T-helper 9 cell (primary cell): ENCODE measurements around the gene CEP128.

ENCODE experiments used
- DNase-seq: peaks from one replicate; pipeline ENCODE4 v3.0.0-alpha.2; 2020

CEP128 gene

DNA sequence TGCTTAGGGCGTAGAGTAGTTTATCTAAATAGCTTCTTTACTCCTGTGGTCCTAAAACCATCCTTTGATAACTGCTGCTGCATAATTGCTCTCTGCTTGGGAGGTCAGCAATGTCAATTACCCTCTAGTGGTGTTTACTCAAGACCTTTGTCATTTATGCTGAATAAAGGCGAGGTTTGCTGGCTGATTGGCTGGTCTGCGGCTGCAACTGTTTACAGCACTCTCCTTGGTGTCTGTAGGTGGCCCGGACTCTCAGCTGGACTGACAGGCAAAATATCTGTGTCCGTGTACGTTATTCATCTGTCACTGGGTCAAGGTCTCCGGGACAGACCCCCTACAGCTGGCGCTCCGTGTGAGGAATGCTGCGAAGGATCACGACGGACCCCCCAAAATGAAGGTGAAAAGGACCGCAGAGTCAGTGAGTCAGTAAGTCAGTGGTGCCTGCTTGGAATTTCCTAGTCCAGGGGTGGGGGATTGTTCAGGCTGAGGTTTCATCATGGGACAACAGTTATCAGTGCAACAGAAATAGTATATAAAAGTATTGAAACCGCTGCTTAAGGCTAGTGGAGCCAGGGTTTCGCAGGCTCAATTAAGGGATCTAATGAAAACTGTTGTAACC, 476.9 kb downstream of the CEP128 start:
- DNase-seq, result no peak

DNA sequence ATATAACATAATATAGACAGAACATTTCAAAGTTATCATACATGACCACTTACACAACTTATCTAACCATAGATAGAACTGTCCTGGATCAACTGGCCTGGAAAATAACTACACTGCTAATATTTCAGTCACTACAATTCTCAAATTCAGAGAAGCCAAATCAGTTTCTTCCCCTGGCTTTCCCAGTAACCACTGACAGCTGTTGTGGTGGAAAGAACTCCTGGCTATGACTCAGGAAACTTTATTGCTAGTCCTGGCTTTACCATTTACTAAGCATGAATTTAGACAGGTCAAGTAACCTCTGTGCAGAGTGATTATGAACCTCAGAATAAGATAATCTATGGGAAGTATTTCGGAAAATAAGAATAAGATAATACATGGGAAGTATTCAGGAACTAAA, 485.3 kb downstream of the CEP128 start:
- no peak for DNase-seq

DNA sequence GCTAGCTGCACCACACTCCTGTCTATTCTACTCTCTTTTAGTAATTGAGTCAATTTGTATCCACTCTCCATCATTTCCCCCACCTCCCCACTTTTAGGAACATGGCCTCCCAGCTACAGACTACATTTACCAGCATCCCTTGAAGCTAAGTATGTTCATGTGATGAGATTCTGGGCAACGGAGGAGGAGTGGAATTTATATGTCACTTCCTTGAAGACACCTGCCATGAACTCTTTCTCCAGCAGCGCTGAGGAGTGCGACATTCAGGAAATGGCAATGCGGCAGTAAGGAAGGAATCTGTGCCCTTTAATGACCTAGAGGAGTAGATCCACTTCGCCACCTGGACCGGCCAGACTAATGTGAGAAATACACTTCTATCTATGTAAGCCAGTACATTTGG, 486.5 kb downstream of the CEP128 start:
- DNase-seq, result no peak

DNA sequence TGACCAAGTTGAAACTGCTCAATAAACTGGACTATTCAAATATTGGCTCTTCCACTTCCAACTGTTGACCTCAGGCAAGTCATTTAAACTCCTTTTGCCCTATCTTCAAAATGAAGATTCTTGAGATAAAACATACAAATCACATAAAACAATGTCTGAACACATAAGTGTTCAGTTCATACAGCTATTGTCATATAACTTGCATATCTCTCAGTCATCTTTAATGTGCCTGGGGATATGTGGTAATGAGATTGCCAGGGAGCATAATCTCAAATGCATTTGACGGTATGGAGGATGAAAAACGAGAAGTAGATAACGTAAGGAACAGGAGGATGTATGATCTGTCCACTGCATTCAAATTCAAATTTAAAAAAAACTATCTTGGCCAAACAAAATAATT, 493.3 kb downstream of the CEP128 start:
- DNase-seq, result no peak

DNA sequence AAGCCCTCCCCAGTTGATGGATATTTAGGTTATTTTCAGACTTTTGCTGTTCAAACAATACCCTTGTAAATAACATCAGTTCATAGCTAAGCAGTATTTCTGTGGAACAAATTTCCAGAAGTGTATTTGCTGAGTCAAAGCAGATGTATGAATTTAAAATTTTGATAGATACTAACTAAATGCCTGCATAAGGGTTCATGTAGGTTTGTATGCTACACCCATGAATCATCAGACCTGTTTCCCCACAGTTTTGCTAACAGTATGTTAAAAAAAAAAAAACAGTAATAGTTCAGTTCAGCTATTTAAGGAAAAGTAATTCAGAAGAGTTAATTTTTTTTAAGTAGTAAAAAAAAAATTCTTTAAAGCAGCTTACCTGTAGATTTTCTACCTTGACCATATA, 494.1 kb downstream of the CEP128 start:
- DNase-seq, result no peak
